Measurements from ENCODE around the gene ZNF154.

DNA sequence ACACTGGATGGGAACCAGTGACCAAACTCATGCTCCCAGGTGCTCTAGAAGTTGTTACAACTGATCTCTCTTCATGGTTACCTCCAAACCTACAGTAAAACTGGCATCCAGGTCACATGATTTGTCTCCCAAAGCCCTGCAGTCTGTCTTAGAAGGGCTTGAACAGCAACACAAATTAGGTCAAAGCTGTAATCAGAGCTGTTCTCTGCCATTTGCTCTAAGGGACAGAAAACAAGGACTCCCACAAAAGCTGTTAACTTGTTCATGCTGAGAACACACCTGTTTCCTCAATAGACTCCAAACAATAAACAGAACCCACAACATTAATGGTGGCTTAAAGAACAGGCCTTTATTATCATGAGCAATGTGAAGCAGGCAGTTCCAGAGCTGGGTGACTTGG, 10.4 kb upstream of the ZNF154 start:
- TF ChIP-seq SPI1 (IDR thresholded peaks at IDR 0.05; ENCODE audit: borderline replicate concordance, low read depth) (no peak), CTCF (IDR thresholded peaks at IDR 0.05; ENCODE audit: insufficient read depth, low read length) (no peak), REST (IDR thresholded peaks at IDR 0.05; ENCODE audit: insufficient replicate concordance, low read depth) (no peak), GABPA (IDR thresholded peaks at IDR 0.05; ENCODE audit: low read depth) (no peak)

Measured in HL-60 (cell line).